Activated CD4-positive, alpha-beta T cell treated with anti-CD3 and anti-CD28 coated beads for 1 hour (primary cell): ENCODE results near the gene SORCS3.

Source experiments
- DNase-seq: peaks from one replicate; pipeline ENCODE4 v3.0.0-alpha.2; 2020

SORCS3 gene

DNA sequence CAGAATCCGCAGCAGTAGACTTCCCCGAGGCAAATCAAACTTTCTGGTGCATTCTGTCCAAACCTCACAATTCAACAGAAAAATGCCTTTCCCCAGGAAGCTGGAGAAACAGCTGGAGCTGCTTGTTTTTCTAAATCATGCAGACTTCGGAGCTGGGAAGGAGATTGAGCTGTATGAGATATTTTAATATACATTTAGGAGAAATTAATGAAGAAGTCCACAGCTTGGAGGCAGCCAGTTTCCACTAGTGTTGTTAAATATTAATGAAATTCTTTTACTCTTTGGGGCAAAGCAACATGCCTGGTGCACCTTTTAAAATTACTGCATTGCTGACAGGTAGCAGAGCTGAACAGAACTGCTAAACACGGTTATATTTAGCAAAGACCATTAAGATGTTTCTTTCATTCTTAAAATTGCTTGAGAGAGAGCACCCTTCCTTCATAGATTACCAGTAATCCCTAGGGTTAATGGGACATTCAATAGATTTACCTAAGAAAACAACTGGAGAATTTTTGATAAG, 566.4 kb downstream of the SORCS3 start:
- DNase-seq, result no peak

- no peak for DNase-seq
These were observed 569.5 kb downstream of the SORCS3 start for GRCh38 chr10:105210546-105210945.

- no peak for DNase-seq
These were observed 596.6 kb downstream of the SORCS3 start for GRCh38 chr10:105237685-105238084.

DNA sequence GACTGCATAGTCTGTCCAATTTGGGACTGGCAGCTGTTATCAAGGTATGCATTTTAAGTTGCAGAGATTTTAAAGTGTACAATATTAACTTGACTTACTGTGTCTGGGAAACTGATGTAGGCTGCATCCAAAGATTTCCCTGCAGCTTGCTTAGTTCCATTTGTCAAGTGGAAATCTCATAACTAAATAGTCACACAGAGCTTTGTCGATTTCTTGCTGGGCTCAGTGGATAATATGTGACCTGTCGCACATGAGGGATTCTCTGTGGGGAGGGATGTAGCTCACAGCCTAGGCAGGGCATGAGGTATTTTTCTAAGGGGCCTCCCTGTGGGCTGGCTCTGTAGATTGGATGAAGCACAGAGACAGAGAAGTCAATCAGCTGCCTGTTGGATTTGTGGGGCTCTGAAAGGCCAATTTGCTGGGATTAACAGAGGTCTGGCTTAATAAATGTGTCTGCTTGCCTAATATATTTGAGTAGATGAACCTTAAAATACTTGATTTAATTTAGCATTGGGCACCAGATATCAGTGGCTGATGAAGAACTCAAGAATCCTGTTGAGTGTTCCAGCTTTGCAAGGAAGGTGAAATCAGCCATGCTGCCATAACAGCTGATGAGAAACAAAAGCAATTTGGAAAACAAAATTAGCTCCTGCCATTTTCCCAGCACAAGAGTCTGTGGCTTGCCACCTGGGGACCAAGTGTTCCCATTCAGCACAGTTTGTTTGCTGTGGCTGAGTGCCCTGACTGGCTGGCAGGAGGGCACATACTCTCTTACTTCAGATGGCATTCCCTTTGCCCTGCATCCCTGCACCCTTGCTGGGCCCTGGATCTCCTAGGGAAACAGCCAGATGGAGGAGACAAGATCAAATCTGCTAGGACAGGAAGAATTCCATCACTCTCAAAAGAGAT, 598.5 kb downstream of the SORCS3 start:
- no peak for DNase-seq

DNA sequence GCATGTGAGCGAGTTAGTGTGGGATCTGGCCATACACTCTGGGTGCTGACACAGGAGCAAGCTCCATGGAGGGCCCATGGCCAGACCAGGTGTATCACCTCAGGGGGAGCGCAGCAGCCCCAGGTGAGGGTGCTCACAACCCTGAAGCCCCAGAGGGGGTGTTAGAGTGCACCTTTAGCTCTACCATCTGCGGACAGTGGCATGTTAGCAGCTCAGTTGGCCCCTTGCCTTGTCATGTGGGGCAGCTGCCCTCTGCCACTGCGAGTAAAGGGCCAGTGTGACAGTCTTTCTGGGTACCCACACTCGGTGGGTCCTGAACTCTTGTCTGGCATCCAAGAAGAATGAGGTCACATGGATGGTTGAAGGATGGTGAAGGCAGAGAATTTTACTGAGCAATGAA, 600.2 kb downstream of the SORCS3 start:
- no peak for DNase-seq

- no peak for DNase-seq
These were observed 602.3 kb downstream of the SORCS3 start for GRCh38 chr10:105243381-105243780.

DNA sequence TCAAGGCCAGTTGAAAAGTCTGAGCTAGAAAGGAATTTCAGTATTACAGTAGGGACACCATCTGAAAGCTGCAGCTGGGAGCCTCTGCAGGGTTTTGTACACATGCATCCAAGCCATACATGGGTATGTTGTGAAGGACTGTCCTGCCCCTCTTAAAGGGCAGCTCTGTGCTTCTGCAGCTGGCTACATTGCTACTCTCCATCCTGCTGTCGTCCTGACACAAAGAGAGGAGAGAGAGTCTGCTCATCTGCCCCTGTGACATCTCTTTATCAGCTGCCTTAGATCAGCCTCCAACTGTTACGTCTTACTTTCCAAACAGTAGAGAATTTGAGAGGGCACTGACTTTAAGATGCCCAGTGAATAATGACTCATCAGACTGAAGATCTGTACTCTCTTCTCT, 602.7 kb downstream of the SORCS3 start:
- DNase-seq, result no peak

DNA sequence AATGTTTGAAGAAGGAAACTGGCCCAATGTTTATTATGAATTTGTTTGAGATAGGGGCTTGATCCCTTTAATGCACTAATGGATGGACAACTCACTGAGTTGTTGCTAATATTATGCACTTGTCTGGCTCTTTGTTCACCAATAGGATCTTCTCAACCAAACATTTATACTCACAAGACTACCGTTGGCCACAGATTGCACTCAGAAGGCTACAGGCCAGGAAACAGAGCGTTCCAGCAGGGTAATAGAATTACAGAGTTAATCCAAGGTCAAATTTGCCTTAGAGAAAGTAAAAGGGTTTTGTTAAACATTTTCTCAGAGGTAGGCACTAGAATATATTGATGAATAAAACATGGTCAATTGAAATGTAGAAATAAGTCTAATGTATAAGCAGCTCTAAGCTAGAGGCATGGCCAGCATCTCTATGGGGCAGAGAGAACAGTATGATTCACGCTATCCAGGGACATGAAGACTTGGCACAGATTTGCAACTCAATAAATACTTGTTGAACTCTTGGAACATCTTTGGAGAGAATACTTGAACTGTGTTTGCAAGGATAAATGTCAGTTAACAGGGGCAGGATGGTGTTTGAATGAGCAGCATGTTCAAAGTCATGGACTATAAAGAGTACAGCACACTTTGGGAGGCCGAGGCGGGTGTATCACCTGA, 606.9 kb downstream of the SORCS3 start:
- DNase-seq, result no peak

GRCh38 chr10:105252911-105253310, 611.8 kb downstream of the SORCS3 start:
- no peak for DNase-seq

GRCh38 chr10:105253515-105254212, 612.6 kb downstream of the SORCS3 start:
- DNase-seq, result no peak

- no peak for DNase-seq
These were observed 617.1 kb downstream of the SORCS3 start for GRCh38 chr10:105258036-105258673.

DNA sequence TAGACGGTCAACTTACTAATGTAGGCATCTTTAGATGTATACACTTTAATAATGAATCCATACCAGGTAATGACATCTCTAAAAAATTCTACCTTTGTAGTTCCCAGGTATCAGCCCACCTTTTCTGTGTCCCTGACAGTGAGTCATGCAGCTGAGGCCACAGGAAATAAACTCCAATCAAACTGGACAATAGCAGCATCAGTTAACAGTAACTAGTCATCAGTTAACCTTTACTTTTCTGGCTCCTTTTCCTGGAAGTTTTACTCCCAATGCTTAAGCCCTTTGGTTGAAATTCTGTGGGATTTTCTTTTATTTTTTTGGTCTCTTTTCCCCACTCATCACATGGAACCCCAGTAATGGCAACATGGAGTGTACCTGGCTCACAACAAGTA, 617.6 kb downstream of the SORCS3 start:
- DNase-seq, result no peak

DNA sequence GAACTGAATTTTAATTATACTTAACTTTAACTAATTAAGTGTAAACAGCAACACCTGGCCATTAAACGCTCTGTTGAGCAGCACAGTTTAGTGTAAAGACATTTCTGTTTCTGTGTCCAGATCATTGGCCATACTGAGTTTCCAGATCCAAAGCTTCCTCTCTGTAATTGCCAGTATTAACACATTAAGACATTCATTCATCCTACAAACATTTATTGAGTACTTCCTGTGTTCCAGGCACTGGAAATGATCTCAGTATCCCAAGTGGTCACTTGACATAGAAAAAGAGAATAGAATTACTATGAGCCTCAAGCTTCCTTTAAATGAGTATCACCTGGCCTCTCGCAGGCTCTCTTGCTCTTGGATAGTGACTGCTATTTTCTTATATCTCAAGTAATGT, 618.1 kb downstream of the SORCS3 start:
- no peak for DNase-seq

DNA sequence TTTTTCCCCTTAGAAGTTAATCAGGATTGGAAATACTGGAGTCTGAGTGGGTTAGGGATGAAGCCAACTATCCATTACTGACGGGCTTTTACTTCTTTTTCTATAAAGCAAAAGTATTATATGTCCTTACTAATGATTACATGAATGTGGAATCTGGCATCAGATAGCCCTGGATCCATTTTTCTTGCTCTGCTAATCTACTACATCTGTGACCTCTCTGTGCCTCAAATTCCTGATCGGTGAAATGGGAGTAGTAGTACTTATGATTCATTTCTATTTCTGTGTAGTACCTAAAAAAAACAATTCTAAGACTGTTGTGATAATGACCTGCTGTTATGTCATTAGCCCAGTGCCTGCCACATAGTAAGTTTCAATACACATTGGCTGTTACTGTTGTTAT, 621.6 kb downstream of the SORCS3 start:
- no peak for DNase-seq

GRCh38 chr10:105266966-105267539, 626.0 kb downstream of the SORCS3 start:
- DNase-seq, result no peak

GRCh38 chr10:105268961-105269360, 627.9 kb downstream of the SORCS3 start:
- DNase-seq, result no peak

- no peak for DNase-seq
These were observed 628.6 kb downstream of the SORCS3 start for GRCh38 chr10:105269689-105270088.

DNA sequence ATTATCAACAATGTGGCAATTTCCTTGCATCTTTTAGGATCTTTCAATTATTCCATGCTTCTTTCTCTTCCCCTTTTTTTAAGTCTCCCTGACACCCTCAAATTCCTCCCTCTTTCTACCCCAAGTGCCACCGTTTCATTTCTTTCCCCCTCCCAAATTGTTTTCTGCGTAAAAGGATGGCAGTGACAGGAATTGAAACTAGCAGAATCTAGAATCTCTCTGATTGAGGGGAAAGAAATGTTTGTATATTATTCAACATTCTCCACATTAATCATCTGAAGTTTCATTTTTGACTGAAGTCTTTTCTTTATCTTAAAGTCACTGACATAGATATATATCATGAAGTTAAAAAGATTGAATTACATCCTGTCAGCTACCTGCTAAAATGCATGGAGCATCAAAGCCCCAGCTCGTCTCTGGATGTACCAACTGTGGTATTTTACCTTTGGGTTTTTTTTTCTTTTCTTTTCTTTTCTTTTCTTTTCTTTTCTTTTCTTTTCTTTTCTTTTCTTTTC, 633.5 kb downstream of the SORCS3 start:
- no peak for DNase-seq

DNA sequence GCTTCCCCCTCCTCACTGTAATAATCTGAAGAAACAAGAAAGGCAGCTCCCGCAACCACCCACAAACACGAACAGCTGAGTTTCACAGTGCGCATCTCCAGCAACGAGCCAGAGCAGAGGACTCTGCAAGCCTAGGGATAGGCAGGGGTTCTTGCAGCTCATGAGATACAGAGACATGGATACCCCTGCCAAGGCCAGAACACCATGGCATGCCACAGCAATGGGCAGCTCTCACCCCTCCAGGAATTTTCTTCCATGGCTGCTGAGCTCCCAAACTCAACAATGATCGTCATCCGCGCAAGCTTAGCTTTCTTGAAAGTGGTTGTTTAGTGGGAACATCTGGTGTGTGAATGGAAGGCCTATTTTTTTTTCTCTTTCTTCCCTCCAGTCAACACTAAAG, 637.3 kb downstream of the SORCS3 start:
- no peak for DNase-seq

GRCh38 chr10:105279101-105279500, 638.0 kb downstream of the SORCS3 start:
- DNase-seq, result no peak

DNA sequence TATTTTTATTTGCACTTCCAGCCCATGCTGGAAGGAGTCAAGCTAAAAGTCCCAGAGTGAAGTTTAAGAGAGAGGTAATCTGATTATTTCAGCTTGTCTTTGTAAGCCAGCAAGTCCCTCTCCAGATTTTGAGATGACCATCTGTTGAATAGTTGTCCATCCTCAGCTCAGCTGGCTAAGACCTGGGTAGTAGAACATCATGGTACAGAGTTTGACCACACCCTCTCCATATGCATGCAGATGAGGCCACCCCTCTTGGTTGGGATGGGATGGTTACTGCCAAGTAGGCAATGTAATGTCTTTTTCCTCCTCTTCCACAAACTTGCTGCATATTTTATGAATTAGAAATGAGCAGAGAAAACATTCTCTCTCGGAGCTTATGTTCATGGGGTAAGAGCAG, 639.8 kb downstream of the SORCS3 start:
- no peak for DNase-seq

- no peak for DNase-seq
These were observed 643.6 kb downstream of the SORCS3 start for GRCh38 chr10:105284476-105285215.
